HG03442 (cell line): Measurements from ENCODE around the gene RPEL1.
"Not testable (repeated sequence)": the region's sequence is repeated elsewhere in the genome, so short reads cannot be mapped to it uniquely, and the experiment has no call there.

Experiments used
- ATAC-seq: cut with Tn5 transposase; IDR thresholded peaks from one replicate; pipeline ENCODE4 v1.9.1; 2021; ENCODE audit warnings: mild to moderate bottlenecking, moderate library complexity; ENCODE audit not compliant: unreplicated experiment

The RPEL1 gene

GRCh38 chr10:103232772-103233488, 12.8 kb upstream of the RPEL1 start:
- no peak for ATAC-seq

- ATAC-seq = no peak
Observed at GRCh38 chr10:103235775-103236174, 9.9 kb upstream of the RPEL1 start.

GRCh38 chr10:103238506-103239252, 7.0 kb upstream of the RPEL1 start:
- no peak for ATAC-seq

GRCh38 chr10:103241262-103242011, 4.2 kb upstream of the RPEL1 start:
- no peak for ATAC-seq

- ATAC-seq = no peak
Observed at GRCh38 chr10:103244666-103245271, 918 bp upstream of the RPEL1 start.

DNA sequence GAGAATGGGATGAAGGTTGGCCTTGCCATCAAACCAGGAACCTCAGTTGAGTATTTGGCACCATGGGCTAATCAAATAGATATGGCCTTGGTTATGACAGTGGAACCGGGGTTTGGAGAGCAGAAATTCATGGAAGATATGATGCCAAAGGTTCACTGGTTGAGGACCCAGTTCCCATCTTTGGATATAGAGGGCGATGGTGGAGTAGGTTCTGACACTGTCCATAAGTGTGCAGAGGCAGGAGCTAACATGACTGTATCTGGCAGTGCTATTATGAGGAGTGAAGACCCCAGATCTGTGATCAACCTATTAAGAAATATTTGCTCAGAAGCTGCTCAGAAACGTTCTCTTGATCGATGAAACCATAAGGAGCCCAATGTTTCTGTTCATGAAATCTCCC, 637 bp downstream of the RPEL1 start:
- ATAC-seq = no peak

DNA sequence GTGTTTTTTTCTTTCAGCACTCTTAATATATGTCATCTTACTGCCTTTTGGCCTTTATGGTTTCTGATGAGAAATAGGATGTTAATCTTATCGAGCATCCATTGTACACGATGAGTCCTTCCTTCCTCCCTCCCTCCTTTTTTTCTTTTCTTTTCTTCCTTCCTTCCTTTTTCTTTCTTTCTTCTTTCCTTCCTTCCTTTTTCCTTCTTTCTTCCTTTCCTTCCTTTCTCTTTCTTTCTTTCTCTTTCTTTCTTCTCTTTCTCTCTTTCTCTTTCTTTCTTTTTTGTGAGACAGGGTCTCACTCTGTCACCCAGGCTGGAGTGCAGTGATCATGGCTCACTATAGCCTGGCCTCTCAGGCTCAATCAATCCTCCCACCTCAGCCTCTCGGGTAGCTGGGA, 8.4 kb downstream of the RPEL1 start:
- no peak for ATAC-seq

DNA sequence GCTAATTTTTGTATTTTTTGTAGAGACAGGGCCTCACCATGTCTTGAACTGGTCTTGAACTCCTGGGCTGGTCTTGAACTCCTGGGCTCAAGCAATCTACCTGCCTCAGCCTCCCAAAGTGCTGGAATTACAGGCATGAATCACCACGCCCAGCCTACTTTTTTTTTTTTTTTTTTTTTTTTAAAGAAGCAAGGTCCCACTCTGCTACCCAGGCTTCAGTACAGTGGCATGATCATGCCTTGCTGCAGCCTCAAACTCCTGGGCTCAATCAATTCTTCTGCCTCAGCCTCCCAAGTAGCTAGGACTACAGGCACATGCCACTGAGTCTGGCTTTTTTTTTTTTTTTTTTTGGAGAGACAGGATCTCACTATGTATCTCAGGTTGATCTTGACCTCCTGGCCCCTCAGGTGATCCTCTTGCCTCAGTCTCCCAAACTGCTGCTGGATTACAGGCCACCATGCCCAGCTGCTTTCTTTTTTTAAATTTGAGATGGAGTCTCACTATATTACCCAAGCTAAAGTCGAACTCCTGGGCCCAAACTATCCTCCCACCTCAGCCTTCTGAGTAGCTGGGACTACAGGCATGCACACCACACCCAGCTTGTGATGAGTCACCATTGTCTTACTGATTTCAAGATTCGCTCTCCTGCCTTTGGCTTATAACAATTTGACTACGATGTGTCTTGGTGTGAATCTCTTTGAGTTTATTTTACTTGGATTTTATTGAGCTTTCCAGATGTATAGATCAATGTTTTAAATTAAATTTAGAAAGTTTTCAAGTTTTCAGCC, 9.0 kb downstream of the RPEL1 start:
- no peak for ATAC-seq

DNA sequence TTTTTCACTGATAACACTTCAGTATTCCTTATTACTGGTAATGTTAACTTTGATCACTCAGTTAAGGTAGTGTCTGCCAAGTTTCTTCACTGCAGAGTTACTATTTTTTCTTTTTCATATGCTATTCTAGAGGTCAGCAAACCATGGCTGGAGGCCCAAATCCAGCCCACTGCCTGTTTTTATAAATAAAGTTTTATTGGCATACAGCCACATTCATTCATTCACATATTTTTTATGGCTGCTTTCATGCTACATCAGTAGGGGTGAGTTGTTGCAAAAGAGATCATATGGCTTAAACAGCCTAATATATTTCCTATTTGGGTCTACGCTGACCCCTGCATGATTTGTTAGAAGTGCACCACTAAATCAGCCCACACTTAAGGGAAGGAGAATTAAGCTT, 10.9 kb downstream of the RPEL1 start:
- no peak for ATAC-seq

- no peak for ATAC-seq
Observed at GRCh38 chr10:103257812-103258211, 12.1 kb downstream of the RPEL1 start.

DNA sequence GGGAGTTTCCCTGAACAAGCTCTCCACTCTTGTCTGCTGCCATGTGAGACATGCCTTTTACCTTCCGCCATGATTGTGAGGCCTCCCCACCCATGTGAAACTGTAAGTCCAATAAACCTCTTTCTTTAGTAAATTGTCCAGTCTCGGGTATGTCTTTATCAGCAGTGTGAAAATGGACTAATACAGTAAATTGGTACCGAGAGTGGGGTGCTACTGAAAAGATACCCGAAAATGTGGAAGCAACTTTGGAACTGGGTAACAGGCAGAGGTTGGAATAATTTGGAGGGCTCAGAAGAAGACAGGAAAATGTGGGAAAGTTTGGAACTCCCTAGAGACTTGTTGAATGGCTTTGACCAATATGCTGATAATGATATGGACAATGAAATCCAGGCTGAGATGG, 13.2 kb downstream of the RPEL1 start:
- not testable (repeated sequence) for ATAC-seq

- ATAC-seq = no peak
Observed at GRCh38 chr10:103259989-103260388, 14.3 kb downstream of the RPEL1 start.

DNA sequence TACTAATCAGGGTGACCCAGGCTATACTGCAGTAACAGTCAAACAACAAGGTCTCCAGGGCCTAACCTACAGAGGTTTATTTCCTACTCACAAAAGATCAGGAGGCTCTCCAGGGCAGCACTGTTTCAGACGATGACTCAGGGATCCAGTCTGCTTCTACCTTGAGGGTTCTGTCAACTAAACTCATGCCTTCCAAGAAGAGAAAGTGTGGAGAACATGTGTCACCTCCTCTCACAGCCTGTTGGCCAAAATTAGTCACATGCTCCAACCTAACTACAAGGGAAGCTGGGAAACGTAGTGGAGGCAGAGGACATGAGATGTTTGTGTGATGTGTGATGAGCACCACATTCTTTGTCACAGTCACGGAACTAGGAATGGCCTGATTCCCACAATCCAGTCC, 16.5 kb downstream of the RPEL1 start:
- ATAC-seq = no peak

DNA sequence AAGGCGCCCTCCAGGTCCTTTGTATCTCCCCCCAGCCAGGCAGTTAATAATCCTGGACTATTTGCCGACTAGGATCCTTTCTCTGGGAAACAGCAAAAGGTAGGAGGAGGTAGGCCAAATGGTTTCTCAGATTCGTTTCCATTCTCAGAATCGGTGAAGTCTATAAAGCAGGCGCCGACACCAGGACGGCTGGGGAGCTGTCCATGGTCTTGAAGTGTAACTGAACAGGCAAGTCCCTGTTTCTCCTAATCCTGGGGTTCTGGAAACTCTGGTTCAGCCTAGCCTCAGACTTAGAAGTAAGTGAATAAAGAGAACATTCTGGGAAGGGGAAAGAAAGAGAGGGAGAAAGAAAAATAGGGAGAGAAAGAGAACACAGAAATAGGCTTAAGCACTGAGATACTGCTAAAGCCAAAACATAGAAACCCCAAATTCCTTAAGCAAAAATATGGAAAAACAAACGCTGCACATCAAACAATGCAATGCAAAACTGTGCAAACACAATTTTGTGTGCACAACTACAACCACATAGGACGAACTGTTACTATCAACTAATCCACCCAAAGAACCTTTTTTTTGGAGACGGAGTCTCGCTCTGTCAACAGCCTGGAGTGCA, 20.1 kb downstream of the RPEL1 start:
- no peak for ATAC-seq

DNA sequence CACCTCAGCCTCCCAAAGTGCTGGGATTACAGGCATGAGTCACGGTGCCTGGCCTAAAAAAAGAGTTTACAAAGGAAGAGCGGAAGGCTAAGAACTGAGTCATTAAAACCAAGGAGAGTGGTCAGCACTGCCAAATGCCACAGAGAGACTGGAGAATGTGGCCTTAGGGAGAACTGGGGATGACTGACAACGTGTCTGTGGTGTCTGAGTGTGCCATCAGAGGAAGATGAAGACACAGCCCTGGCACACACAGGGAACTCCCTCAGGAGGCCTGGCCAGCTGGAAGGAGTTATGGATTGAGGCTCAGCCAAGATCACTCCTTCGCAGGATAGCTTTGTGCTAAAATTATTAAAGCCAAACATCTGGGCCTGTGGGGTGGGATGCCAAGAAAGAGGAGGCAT, 27.4 kb downstream of the RPEL1 start:
- ATAC-seq = no peak

DNA sequence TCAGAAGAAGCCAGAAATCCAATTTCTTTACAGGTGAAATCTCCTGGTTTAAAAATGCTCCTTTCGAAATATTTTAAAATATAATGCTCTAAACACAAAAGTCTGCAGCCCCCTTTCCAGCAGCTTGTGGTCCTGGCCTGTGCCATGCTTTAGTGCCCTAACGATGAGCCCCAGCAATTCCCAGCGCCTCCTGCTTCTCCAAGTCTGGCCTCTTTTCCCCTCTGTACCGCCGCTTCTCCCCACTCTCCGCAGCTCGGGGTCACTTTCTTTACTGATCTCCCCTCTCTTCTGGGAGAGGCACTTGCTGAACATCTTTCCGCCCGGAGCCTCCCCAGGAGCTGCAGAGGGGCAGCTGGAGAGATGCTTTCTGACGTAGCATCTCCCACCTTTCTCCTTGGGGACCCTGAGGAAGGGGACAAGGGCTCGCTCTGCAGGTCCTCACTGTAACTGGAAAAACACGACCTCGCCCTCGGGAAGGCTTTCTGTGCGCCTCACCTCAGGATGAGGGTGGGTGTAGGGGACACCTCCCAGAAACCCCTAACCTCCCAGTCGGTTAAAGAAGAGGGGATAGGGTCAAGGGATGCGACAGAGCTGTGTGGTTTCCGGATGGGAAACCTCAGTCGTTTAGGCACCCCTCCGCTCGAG, 30.7 kb downstream of the RPEL1 start:
- no peak for ATAC-seq

DNA sequence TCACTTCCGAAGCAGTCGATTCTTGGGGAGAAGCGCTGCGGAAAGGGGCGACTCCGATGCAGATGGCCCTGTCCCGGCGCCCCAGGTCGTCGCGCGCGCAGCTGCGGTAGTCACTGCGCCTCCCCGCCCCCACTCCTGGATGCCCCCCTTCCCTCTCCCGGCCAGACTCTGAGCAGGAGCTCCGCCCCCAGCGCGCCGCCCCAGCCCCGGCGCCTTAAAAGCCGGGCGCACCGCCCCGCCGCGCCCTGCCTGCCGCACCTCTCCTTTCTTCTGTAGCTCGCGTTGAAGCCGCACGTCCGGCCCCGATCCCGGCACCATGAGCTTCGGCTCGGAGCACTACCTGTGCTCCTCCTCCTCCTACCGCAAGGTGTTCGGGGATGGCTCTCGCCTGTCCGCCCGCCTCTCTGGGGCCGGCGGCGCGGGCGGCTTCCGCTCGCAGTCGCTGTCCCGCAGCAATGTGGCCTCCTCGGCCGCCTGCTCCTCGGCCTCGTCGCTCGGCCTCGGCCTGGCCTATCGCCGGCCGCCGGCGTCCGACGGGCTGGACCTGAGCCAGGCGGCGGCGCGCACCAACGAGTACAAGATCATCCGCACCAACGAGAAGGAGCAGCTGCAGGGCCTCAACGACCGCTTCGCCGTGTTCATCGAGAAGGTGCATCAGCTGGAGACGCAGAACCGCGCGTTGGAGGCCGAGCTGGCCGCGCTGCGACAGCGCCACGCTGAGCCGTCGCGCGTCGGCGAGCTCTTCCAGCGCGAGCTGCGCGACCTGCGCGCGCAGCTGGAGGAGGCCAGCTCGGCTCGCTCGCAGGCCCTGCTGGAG, 31.4 kb downstream of the RPEL1 start, which contains the start of gene INA:
TSS of gene INA (plus strand) at position 243 of the 817 bp plus-strand sequence. CDS start at position 317, 74 bp downstream.
- ATAC-seq = no peak

GRCh38 chr10:103277713-103278536, 32.2 kb downstream of the RPEL1 start:
- no peak for ATAC-seq
